ENCODE results near the gene OSER1.

DNA sequence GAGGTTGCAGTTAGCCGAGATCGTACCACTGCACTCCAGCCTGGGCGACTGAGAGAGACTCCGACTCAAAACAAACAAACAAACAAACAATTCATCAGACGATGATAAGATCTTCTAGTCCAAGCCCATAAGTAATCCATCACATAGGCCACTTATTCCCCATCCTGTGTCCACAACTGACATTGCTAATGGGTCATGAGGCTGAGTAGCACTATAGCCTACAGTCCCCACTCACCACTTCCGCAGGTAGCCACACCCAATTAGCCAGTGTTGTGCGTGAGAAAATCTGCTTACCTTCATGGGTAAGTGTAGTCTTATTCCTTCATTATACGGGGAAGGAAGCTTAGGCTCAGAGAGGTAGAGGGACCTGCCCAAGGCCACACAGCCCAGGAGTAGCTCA is 36.7 kb downstream of the OSER1 start:
- TF ChIP-seq POLR2A (IDR thresholded peaks at IDR 0.05) (no peak), POLR2AphosphoS5 (IDR thresholded peaks at IDR 0.05) (no peak)

Measured in stomach (tissue), 4 donors.